ENCODE measurements around the gene DYRK1A.

The DYRK1A gene

GRCh38 chr21:37546949-37547614 is 180.5 kb downstream of the DYRK1A start (continued):
- TF ChIP-seq ZFP3 (tag by site-specific recombination; IDR thresholded peaks at IDR 0.05; ENCODE audit: low read depth) (no peak), ZNF157 (tag by site-specific recombination; IDR thresholded peaks at IDR 0.05) (no peak), ZNF239 (tag by site-specific recombination; IDR thresholded peaks at IDR 0.05) (no peak), ZNF280C (tag by site-specific recombination; IDR thresholded peaks at IDR 0.05) (no peak), OSR2 (tag by site-specific recombination; IDR thresholded peaks at IDR 0.05) (peak; percentile 100), ZNF776 (tag by site-specific recombination; IDR thresholded peaks at IDR 0.05; ENCODE audit: borderline replicate concordance) (no peak), ZFHX2 (tag by site-specific recombination; conservative IDR thresholded peaks at IDR 0.05) (no peak; the same call in 1 of the 2 replicates), BCL11B (tag by site-specific recombination; IDR thresholded peaks at IDR 0.05; ENCODE audit: low read depth) (peak; percentile 74; the same call in 1 of the 2 replicates), ZNF664 (tag by site-specific recombination; IDR thresholded peaks at IDR 0.05) (peak; percentile 57; the same call in 1 of the 2 replicates), ZNF548 (tag by site-specific recombination; IDR thresholded peaks at IDR 0.05) (no peak), ZNF350 (tag by site-specific recombination; IDR thresholded peaks at IDR 0.05) (no peak), TRIM28 (IDR thresholded peaks at IDR 0.05; ENCODE audit: borderline replicate concordance, low read length) (peak; percentile 83), KLF10 (tag by site-specific recombination; IDR thresholded peaks at IDR 0.05) (peak; percentile 97), ZNF544 (tag by site-specific recombination; IDR thresholded peaks at IDR 0.05) (no peak), ZNF416 (tag by site-specific recombination; IDR thresholded peaks at IDR 0.05) (no peak), KLF8 (tag by site-specific recombination; IDR thresholded peaks at IDR 0.05) (peak; percentile 72), ZNF354C (tag by site-specific recombination; IDR thresholded peaks at IDR 0.05; ENCODE audit: borderline replicate concordance, low read depth) (no peak), PRDM2 (tag by site-specific recombination; IDR thresholded peaks at IDR 0.05; ENCODE audit: borderline replicate concordance) (no peak), ZNF214 (tag by site-specific recombination; IDR thresholded peaks at IDR 0.05; ENCODE audit: borderline replicate concordance) (no peak; the same call in 1 of the 2 replicates), ZNF707 (tag by site-specific recombination; IDR thresholded peaks at IDR 0.05) (peak; percentile 81), ZNF658 (tag by site-specific recombination; IDR thresholded peaks at IDR 0.05) (no peak), ZNF19 (tag by site-specific recombination; IDR thresholded peaks at IDR 0.05; ENCODE audit: low read depth) (0 out of 2 replicates have a peak, but pooled peaks have one; percentile 9), HOXC10 (CRISPR knock-in tag; IDR thresholded peaks at IDR 0.05) (no peak), ZFP41 (tag by site-specific recombination; IDR thresholded peaks at IDR 0.05; ENCODE audit: borderline replicate concordance) (no peak)
- TF ChIP-seq, protein P1, sequence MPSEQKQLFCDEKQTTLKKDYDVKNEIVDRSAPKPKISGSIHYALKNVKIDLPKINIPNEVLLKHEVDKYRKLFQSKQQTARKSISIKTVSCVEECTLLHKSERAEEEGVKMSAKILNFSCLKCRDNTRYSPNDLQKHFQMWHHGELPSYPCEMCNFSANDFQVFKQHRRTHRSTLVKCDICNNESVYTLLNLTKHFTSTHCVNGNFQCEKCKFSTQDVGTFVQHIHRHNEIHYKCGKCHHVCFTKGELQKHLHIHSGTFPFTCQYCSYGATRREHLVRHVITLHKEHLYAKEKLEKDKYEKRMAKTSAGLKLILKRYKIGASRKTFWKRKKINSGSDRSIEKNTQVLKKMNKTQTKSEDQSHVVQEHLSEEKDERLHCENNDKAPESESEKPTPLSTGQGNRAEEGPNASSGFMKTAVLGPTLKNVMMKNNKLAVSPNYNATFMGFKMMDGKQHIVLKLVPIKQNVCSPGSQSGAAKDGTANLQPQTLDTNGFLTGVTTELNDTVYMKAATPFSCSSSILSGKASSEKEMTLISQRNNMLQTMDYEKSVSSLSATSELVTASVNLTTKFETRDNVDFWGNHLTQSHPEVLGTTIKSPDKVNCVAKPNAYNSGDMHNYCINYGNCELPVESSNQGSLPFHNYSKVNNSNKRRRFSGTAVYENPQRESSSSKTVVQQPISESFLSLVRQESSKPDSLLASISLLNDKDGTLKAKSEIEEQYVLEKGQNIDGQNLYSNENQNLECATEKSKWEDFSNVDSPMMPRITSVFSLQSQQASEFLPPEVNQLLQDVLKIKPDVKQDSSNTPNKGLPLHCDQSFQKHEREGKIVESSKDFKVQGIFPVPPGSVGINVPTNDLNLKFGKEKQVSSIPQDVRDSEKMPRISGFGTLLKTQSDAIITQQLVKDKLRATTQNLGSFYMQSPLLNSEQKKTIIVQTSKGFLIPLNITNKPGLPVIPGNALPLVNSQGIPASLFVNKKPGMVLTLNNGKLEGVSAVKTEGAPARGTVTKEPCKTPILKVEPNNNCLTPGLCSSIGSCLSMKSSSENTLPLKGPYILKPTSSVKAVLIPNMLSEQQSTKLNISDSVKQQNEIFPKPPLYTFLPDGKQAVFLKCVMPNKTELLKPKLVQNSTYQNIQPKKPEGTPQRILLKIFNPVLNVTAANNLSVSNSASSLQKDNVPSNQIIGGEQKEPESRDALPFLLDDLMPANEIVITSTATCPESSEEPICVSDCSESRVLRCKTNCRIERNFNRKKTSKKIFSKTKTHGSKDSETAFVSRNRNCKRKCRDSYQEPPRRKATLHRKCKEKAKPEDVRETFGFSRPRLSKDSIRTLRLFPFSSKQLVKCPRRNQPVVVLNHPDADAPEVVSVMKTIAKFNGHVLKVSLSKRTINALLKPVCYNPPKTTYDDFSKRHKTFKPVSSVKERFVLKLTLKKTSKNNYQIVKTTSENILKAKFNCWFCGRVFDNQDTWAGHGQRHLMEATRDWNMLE (tag by site-specific recombination; conservative IDR thresholded peaks at IDR 0.05; ENCODE audit: low read depth) = 0 out of 2 replicates have a peak, but pooled peaks have one; percentile 15
- TF ChIP-seq, protein P2, sequence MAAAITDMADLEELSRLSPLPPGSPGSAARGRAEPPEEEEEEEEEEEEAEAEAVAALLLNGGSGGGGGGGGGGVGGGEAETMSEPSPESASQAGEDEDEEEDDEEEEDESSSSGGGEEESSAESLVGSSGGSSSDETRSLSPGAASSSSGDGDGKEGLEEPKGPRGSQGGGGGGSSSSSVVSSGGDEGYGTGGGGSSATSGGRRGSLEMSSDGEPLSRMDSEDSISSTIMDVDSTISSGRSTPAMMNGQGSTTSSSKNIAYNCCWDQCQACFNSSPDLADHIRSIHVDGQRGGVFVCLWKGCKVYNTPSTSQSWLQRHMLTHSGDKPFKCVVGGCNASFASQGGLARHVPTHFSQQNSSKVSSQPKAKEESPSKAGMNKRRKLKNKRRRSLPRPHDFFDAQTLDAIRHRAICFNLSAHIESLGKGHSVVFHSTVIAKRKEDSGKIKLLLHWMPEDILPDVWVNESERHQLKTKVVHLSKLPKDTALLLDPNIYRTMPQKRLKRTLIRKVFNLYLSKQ (tag by site-specific recombination; IDR thresholded peaks at IDR 0.05; ENCODE audit: borderline replicate concordance) = no peak

Measured in HEK293 (cell line).